Small intestine (tissue), 7 donors: Measurements from ENCODE around the gene USP35. TPM values are rescaled to one million over a fixed set of nuclear protein-coding genes. Genes with fewer than 3 reads are reported as not detected.
"Not testable (repeated sequence)": the region's sequence is repeated elsewhere in the genome, so short reads cannot be mapped to it uniquely, and the experiment has no call there.

Source experiments
- DNase-seq, 2 donors: peaks; one replicate each; pipeline versions ENCODE4 v3.0.0 to v3.0.0-alpha.2; 2013
- FAIRE-seq: peaks from 2 replicates; lab custom pipeline; 2012; peaks lifted over from hg19 to GRCh38; lab: Jason Lieb, UNC
- H3K27ac ChIP-seq, 3 donors: one replicate each; pipeline ENCODE4 v1.5.1; 2013; ENCODE audit warnings: low read length in 2 of 3, mild to moderate bottlenecking in 2 of 3, control low read depth in 1 of 3, inconsistent platforms in 1 of 3, low read depth in 1 of 3, moderate library complexity in 1 of 3
- H3K27me3 ChIP-seq, 3 donors: one replicate each; pipeline ENCODE4 v1.6.1; 2013; ENCODE audit warnings: low read length in 3 of 3, inconsistent platforms in 1 of 3; ENCODE audit not compliant: control insufficient read depth in 3 of 3, insufficient read depth in 3 of 3
- H3K36me3 ChIP-seq, 3 donors: one replicate each; pipeline ENCODE4 v1.6.1; 2013; ENCODE audit warnings: low read length in 3 of 3, inconsistent platforms in 1 of 3, low read depth in 1 of 3, mild to moderate bottlenecking in 1 of 3, moderate library complexity in 1 of 3; ENCODE audit not compliant: control insufficient read depth in 3 of 3, insufficient read depth in 2 of 3
- H3K4me1 ChIP-seq, 3 donors: one replicate each; pipeline ENCODE4 v1.6.1; 2013; ENCODE audit warnings: low read length in 2 of 3, inconsistent platforms in 1 of 3, low read depth in 1 of 3, mild to moderate bottlenecking in 1 of 3, moderate library complexity in 1 of 3; ENCODE audit not compliant: control insufficient read depth in 3 of 3, insufficient read depth in 2 of 3
- H3K4me3 ChIP-seq, 3 donors: one replicate each; pipeline ENCODE4 v1.5.1; 2013; ENCODE audit warnings: low read length in 3 of 3, control low read depth in 1 of 3, inconsistent platforms in 1 of 3, low read depth in 1 of 3, mild to moderate bottlenecking in 1 of 3, moderate library complexity in 1 of 3
- H3K9me3 ChIP-seq, 2 donors: one replicate each; pipeline ENCODE4 v1.6.1; 2013; ENCODE audit warnings: low read depth in 1 of 2, low read length in 1 of 2; ENCODE audit not compliant: control insufficient read depth in 2 of 2, insufficient read depth in 1 of 2
- WGBS, 3 donors: extraction: QIAGEN DNeasy Blood & Tissue Kit; methylation state at CpG; one replicate each; pipeline ENCODE4 v1.1.7; 2013; 5-methylcytosine and 5-hydroxymethylcytosine counted together
- polyA plus RNA-seq, 4 donors: library from polyadenylated mRNA; stranded (reverse) in 3 of 4; unstranded in 1 of 4; fragments of 200-250 nt in 3 of 4; fragments of 120-200 nt in 1 of 4; gene quantifications; one replicate each; pipeline versions ENCODE4 v1.2.1 to v1.2.3, GENCODE V29; 2013
- donor health status: healthy with polysubstance abuse.
- donor health status: control.
- donor health status: control.
- donor health status: Bipolar disorder and iron deficiency.
- donor health status: healthy.

The USP35 gene
- polyA plus RNA-seq, 4 donors: 1.7 to 7.8 (median 3.5) TPM

- Histone ChIP-seq H3K4me3 (no peak overlapping the region), H3K27me3 (no peaks in the 10 kb centered on the region), H3K9me3 (no peaks in the 10 kb centered on the region), H3K4me1 (no peaks in the 10 kb centered on the region), H3K27ac (no peak overlapping the region), H3K36me3 (peaks cover 4 to 81% (median 27%) of the 10 kb centered on the region in 3 donors)
- FAIRE-seq: no peak
- no peak for DNase-seq
- WGBS, 3 donors: 93% methylated on average over 14 of the region's 14 CpGs
Measured at GRCh38 chr11:78220218-78221157, 31.8 kb downstream of the USP35 start.

DNA sequence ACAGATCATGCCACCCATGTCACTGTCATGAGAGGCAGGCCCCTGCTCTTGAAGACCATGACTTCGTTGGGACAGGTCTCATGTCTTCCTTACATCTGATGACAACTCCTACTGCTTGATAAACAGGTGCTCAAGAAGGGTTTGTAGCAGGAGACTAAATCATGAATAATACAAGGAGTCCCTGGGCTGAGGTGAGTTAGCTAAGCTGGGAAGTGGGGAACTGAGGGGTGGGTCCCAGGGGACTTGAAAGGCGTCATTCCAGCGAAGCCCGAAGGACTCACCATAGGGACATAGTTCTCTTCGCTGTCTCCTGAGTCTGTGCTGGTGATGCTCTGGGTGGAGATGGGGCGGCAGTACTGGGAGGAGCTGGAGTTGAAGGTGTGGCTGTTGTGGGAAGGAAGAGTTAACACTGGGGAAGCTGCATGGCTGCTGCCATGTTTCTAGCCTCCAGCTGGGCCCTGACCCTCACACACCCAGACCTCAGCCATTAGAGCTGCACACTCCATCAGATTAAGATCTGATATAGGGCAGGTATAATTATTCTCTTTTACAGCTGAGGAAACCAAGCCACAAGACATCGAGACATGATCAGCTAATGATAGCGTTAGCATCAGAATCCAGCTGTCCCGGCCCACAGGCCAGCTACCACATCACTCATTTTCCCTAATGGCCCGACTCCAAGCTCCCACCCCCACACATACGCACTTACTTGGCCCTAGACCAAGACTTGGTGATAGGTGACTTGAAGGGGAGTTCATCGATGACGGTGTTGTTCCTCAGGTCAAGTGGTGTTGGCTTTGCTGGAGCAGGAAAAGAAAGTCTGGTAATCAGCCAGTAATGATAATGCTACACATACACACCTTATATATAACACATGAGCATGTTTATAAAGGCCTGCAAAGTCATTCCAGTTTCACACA is 32.9 kb downstream of the USP35 start:
- no peaks in the 10 kb centered on the region for H3K27me3 ChIP-seq
- no peak overlapping the region for H3K4me3 ChIP-seq
- H3K4me1 ChIP-seq: no peaks in the 10 kb centered on the region
- WGBS, 3 donors: 86 to 91% (median 88%) methylated on average over 13 of the region's 13 CpGs
- H3K27ac ChIP-seq: no peak overlapping the region
- peaks cover 3 to 75% (median 24%) of the 10 kb centered on the region in 3 donors for H3K36me3 ChIP-seq
- H3K9me3 ChIP-seq: no peaks in the 10 kb centered on the region
- DNase-seq: no peak
- FAIRE-seq: no peak

DNA sequence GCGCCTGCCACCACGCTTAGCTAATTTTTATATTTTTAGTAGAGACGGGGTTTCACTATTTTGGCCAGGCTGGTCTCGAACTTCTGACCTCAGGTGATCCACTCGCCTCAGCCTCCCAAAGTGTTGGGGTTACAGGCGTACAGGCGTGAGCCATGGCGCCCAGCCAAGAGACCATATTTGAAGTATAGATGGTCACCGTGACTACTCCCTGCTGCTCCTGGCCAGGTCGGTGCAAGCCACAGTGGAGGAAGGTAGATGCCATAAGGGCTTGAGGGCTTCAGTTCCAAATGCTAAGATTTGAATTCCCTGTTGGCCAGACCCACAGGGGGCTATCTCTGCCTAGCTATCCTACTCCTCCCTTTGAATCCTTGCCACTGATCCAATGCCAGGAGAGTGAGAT is 34.0 kb downstream of the USP35 start:
- DNase-seq, FAIRE-seq, H3K27ac ChIP-seq, H3K27me3 ChIP-seq, H3K9me3 ChIP-seq, H3K4me1 ChIP-seq, H3K4me3 ChIP-seq: not testable (repeated sequence)
- peaks cover 3 to 69% (median 22%) of the 10 kb centered on the region in 3 donors for H3K36me3 ChIP-seq
- whole genome bisulfite sequencing, 3 donors: 82 to 92% (median 89%) methylated on average over 10 of the region's 10 CpGs

- Histone ChIP-seq H3K4me1 (no peaks in the 10 kb centered on the region), H3K27ac (no peak overlapping the region), H3K27me3 (no peaks in the 10 kb centered on the region), H3K9me3 (no peaks in the 10 kb centered on the region), H3K4me3 (no peak overlapping the region), H3K36me3 (peaks cover 3 to 62% (median 22%) of the 10 kb centered on the region in 3 donors)
- FAIRE-seq (no peak), DNase-seq (no peak)
- WGBS, 3 donors: 85 to 93% (median 89%) methylated on average over 9 of the region's 9 CpGs
Measured at GRCh38 chr11:78223320-78223954, 34.7 kb downstream of the USP35 start.

- Histone ChIP-seq H3K27ac (no peak overlapping the region), H3K36me3 (peaks cover 3 to 52% (median 15%) of the 10 kb centered on the region in 3 donors), H3K4me3 (no peak overlapping the region), H3K9me3 (no peaks in the 10 kb centered on the region), H3K27me3 (no peaks in the 10 kb centered on the region), H3K4me1 (no peaks in the 10 kb centered on the region)
- FAIRE-seq: no peak
- DNase-seq: no peak
- WGBS, 3 donors: 90 to 95% (median 91%) methylated on average over 4 of the region's 4 CpGs
Measured at GRCh38 chr11:78224506-78224905, 35.8 kb downstream of the USP35 start.

- Histone ChIP-seq H3K27ac (no peak overlapping the region), H3K4me1 (no peaks in the 10 kb centered on the region), H3K4me3 (no peak overlapping the region), H3K27me3 (no peaks in the 10 kb centered on the region), H3K36me3 (peaks cover under 1 to 47% (median 15%) of the 10 kb centered on the region in 3 donors), H3K9me3 (no peaks in the 10 kb centered on the region)
- FAIRE-seq (no peak), DNase-seq (no peak)
- 94 to 98% (median 96%) methylated on average over 7 of the region's 7 CpGs for WGBS, 3 donors
Measured at GRCh38 chr11:78224906-78225420, 36.2 kb downstream of the USP35 start.

GRCh38 chr11:78226684-78227680 is 38.3 kb downstream of the USP35 start:
- Histone ChIP-seq H3K36me3 (peaks cover 0 to 29% (median 10%) of the 10 kb centered on the region in 3 donors), H3K27ac (no peak overlapping the region), H3K4me1 (peaks cover 0 to 7% (median 6%) of the 10 kb centered on the region in 3 donors), H3K27me3 (no peaks in the 10 kb centered on the region), H3K4me3 (no peak overlapping the region), H3K9me3 (no peaks in the 10 kb centered on the region)
- FAIRE-seq (no peak), DNase-seq (no peak)
- WGBS, 3 donors: 83 to 85% (median 84%) methylated on average over 12 of the region's 12 CpGs
